ENCODE data around the gene PCK2. TPM values are rescaled to one million over a fixed set of nuclear protein-coding genes. Genes with fewer than 3 reads are reported as not detected.

PCK2 gene
- total and polyA plus RNA-seq, 2 donors (not counting 3 experiments of a cell fraction or from before 2014, with no cell fraction given) = 23.5 to 24.5 TPM

DNA sequence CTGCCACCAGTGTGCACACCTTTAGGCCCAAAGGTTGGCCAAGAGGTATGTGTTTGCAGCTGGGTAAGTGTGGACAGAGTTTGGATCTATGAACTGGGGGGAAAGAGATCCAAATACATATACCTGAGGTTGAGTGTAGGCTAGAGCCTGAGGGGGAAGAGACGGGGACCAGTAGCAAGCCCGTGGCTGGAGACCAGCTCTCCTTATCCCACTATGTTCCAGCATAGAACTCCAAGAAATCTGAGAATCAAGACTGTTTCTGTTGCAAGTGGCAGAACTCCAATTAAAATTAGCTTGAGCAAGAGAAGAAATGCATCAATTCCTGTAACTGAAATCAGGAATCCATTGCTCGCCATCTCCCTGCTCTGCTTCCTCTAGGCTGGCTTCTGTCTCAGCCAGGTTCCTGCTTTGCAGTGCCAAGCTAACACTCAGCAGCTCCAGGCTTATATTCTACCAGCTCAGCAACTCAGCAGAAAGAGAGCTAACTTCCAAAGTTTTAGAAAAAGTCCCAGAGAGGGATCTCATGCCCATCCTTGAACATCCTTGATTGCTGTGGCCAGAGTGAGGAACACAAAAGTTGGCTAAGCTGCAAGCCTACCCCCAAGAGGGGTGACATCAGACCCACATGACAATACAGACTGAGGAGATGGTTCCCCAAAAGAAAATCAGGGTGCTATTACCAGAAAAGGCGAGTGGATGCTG is 1.5 kb upstream of the PCK2 start:
- peaks cover 9% of the 10 kb centered on the region for H3K4me1 ChIP-seq (ENCODE audit: control insufficient read depth, extremely low read depth, insufficient read depth, low read length)
- H4K20me1 ChIP-seq (replicated peaks; ENCODE audit: control insufficient read depth, extremely low read depth, insufficient read depth, low read length) = no peaks in the 10 kb centered on the region
- no peaks in the 10 kb centered on the region for H3K27me3 ChIP-seq (ENCODE audit: control insufficient read depth in 2 of 2, insufficient read depth in 2 of 2, low read length in 2 of 2)
- ChIA-PET POLR2A (interaction anchor here (3.1 kb wide), 1 partner anchor 22 kb away, joined by 11 read pairs; the partner anchor contains the start of genes DCAF11 and NRL), CTCF (interaction anchor here (0.8 to 9.6 kb wide), 5 partner anchors 12 to 51 kb away, joined by 3 to 319 read pairs (median 40); partner anchors contain the start of genes DCAF11 and NRL)
- dilution Hi-C loops (cut with MboI; ENCODE audit: extremely low pct_ligation_motif_present, low sequenced_read_pairs) = no loop called here
- no peaks in the 10 kb centered on the region for H3K9me3 ChIP-seq (replicated peaks; ENCODE audit: control insufficient read depth, insufficient read depth, low read length)
- no peak overlapping the region for H3K4me2 ChIP-seq (ENCODE audit: insufficient read depth, low read length)
- TSS peak; percentile 38 for BruUV-seq (replicated peaks)
- no peak overlapping the region for H3K4me3 ChIP-seq (replicated peaks in 1 of 3; ENCODE audit: insufficient read depth in 1 of 3, low read depth in 1 of 3, low read length in 3 of 3)
- H3K9me1 ChIP-seq (replicated peaks; ENCODE audit: control insufficient read depth, extremely low read depth, insufficient read depth, low read length) = no peaks in the 10 kb centered on the region
- H3K27ac ChIP-seq (ENCODE audit: insufficient read depth, low read depth, low read length) = no peak overlapping the region
- no peaks in the 10 kb centered on the region for H3K36me3 ChIP-seq (ENCODE audit: control insufficient read depth in 2 of 2, extremely low read depth in 1 of 2, insufficient read depth in 2 of 2, low read length in 2 of 2)
- no peak for TF ChIP-seq GATA2 (IDR thresholded peaks at IDR 0.05; ENCODE audit: insufficient read depth, insufficient read length, low read depth, low read length)
- no peak for TF ChIP-seq POLR2AphosphoS5 (IDR thresholded peaks at IDR 0.05; ENCODE audit: insufficient read depth, low read depth, low read length)
- TF ChIP-seq, protein P1, sequence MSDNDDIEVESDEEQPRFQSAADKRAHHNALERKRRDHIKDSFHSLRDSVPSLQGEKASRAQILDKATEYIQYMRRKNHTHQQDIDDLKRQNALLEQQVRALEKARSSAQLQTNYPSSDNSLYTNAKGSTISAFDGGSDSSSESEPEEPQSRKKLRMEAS (IDR thresholded peaks at IDR 0.05; ENCODE audit: insufficient read depth, insufficient read length) = no peak
- no peak for TF ChIP-seq JUN (IDR thresholded peaks at IDR 0.05; ENCODE audit: borderline replicate concordance, insufficient read depth, insufficient read length, low read depth)
- FAIRE-seq (no peak), DNase-seq (ENCODE audit: low read depth, low spot score) (no peak)
- intact Hi-C loops (cut with micrococcal nuclease) = no loop called here
- H3K9ac ChIP-seq (replicated peaks; ENCODE audit: extremely low read depth, insufficient read depth, low read length) = no peak overlapping the region
- H3K79me2 ChIP-seq (ENCODE audit: control insufficient read depth, insufficient read depth, low read length) = peaks cover 4% of the 10 kb centered on the region
- H2AFZ ChIP-seq (ENCODE audit: low read depth, low read length) = no peak overlapping the region

DNA sequence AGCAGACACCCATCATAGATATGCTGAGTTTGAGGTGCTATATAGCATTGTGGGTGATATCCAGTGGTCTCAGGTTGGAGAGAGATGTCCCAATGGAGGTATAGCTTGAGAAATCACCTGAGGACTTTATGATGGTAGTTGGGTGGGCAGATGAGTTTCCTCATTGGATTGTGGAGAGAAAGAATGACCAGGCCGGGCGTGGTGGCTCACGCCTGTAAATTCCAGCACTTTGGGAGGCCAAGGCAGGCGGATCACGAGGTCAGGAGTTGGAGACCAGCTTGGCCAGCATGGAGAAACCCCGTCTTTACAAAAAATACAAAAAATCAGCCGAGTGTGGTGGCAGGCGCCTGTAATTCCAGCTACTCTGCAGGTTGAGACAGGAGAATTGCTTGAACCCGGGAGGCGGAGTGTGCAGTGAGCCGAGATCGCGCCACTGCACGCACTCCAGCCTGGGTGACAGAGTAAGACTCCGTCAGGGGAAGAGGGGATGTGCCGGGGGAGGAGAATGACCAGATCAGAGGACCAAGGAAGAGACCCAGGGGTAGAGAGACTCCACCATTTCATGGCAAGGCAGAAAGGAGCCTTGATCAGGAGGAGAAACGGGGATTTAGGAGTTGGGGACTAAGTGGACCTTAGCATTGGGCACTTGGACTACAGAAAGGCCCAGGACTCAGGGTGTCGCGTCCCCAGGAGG is 757 bp upstream of the PCK2 start:
- Histone ChIP-seq H3K4me3 (replicated peaks in 1 of 3; ENCODE audit: insufficient read depth in 1 of 3, low read depth in 1 of 3, low read length in 3 of 3) (peak overlapping the region in 1 of 3 experiments; percentile 74), H3K79me2 (ENCODE audit: control insufficient read depth, insufficient read depth, low read length) (peaks cover 4% of the 10 kb centered on the region), H3K9ac (replicated peaks; ENCODE audit: extremely low read depth, insufficient read depth, low read length) (no peak overlapping the region), H3K9me3 (replicated peaks; ENCODE audit: control insufficient read depth, insufficient read depth, low read length) (no peaks in the 10 kb centered on the region), H3K4me1 (ENCODE audit: control insufficient read depth, extremely low read depth, insufficient read depth, low read length) (peaks cover 9% of the 10 kb centered on the region), H3K9me1 (replicated peaks; ENCODE audit: control insufficient read depth, extremely low read depth, insufficient read depth, low read length) (no peaks in the 10 kb centered on the region), H3K27me3 (ENCODE audit: control insufficient read depth in 2 of 2, insufficient read depth in 2 of 2, low read length in 2 of 2) (no peaks in the 10 kb centered on the region), H3K27ac (ENCODE audit: insufficient read depth, low read depth, low read length) (no peak overlapping the region), H4K20me1 (replicated peaks; ENCODE audit: control insufficient read depth, extremely low read depth, insufficient read depth, low read length) (no peaks in the 10 kb centered on the region), H3K36me3 (ENCODE audit: control insufficient read depth in 2 of 2, extremely low read depth in 1 of 2, insufficient read depth in 2 of 2, low read length in 2 of 2) (no peaks in the 10 kb centered on the region), H2AFZ (ENCODE audit: low read depth, low read length) (peak overlapping the region; percentile 84), H3K4me2 (ENCODE audit: insufficient read depth, low read length) (no peak overlapping the region)
- ChIA-PET POLR2A (interaction anchor here (0.7 to 3.1 kb wide), 3 partner anchors 10 to 21 kb away, joined by 3 to 11 read pairs (median 4); partner anchors contain the start of genes DCAF11 and NRL), CTCF (interaction anchor here (0.8 to 9.6 kb wide), 8 partner anchors 11 to 214 kb away, joined by 3 to 319 read pairs (median 6); partner anchors contain the start of genes CIDEB, DCAF11 and NRL)
- DNase-seq (ENCODE audit: low read depth, low spot score) = no peak
- FAIRE-seq = no peak
- no TSS peak for BruUV-seq (replicated peaks)
- intact Hi-C loops (cut with micrococcal nuclease) (no loop called here), dilution Hi-C loops (cut with MboI; ENCODE audit: extremely low pct_ligation_motif_present, low sequenced_read_pairs) (no loop called here)
- no peak for TF ChIP-seq POLR2A (IDR thresholded peaks at IDR 0.05; ENCODE audit: low read depth, low read length)
- TF ChIP-seq, protein P1 (IDR thresholded peaks at IDR 0.05; ENCODE audit: insufficient read depth, insufficient read length) = no peak
- no peak for TF ChIP-seq MYC (IDR thresholded peaks at IDR 0.05; ENCODE audit: low read depth, low read length)
- TF ChIP-seq POLR2AphosphoS5 (IDR thresholded peaks at IDR 0.05; ENCODE audit: insufficient read depth, low read depth, low read length) = no peak
- TF ChIP-seq GATA2 (IDR thresholded peaks at IDR 0.05; ENCODE audit: insufficient read depth, insufficient read length, low read depth, low read length) = no peak
- no peak for TF ChIP-seq FOS (IDR thresholded peaks at IDR 0.05; ENCODE audit: borderline replicate concordance, insufficient read depth, low read length)
- TF ChIP-seq JUN (IDR thresholded peaks at IDR 0.05; ENCODE audit: borderline replicate concordance, insufficient read depth, insufficient read length, low read depth) = no peak
